Measurements from ENCODE around the gene PORCN.
A peak's percentile ranks its signal among the peaks of the same experiment; 100 is the strongest.

Gene PORCN

DNA sequence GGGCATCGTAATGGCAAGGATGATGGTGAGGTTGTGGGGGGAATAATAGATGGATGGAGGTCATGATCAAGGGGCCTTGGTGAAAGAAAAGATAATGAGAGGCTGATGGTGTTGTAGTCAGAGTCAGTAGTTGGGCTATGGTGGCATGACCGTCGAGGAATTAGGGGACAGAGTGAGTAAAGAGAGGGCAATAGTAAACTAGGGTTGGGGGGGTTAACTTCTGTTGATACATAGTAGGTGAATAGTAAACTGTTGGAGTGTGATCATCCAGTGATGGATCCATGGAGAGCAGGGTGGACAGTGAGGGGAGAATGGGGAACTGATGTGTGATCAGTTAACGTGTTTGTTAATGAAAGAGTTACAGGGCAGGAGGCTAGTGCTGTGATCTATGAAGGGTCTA is 31.9 kb upstream of the PORCN start:
- DNase-seq (ENCODE audit: low spot score): no peak

DNA sequence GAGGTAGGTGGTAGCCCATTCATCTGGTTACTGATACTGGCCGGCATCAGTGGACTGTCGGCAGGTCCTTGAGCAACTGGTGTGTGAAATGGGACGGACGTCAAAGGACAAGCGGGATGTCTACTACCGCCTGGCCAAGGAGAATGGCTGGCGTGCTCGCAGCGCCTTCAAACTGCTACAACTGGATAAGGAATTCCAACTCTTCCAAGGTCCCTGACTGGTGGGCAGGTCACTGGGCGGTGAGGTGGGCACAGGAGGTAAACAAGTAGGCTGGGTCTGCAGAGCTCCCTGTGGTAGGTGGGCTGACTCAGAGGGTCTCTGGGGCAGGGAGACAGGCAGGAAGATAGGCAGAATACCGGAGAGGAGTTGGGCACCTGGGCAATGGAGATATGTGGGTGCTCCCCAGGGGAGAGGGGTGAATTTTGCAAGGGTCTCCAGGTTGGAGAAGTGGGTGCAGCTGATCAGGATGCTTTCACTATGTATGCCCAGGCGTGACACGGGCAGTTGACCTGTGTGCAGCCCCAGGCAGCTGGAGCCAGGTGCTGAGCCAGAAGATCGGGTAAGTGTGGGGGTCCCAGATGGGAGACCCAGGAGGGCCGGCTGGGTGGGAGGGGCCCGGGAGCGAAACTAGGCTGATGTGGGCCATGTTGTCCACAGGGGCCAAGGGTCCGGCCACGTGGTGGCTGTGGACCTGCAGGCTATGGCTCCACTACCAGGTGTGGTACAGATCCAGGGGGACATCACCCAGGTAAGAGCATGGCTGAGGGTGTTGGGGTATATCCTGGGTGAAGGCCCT is 30.6 kb upstream of the PORCN start:
- no peak for DNase-seq (ENCODE audit: low spot score)

DNA sequence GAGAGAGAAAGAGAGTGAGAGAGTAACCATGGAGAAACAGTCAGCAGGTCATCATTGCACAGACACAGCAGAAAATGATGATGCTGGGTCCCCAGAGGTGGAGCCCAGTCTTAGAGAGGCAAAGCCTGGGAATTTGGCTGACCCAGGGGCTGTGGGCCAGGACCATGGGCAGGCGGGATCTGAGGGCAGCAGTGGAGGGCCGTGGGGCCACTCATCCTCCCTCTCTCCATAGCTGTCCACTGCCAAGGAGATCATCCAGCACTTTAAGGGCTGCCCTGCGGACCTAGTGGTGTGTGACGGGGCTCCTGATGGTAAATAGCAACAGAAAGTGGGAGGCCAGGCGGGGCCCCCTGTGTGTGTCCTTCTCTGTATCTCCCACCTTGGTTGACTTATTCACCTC is 30.0 kb upstream of the PORCN start:
- no peak for DNase-seq (ENCODE audit: low spot score)

DNA sequence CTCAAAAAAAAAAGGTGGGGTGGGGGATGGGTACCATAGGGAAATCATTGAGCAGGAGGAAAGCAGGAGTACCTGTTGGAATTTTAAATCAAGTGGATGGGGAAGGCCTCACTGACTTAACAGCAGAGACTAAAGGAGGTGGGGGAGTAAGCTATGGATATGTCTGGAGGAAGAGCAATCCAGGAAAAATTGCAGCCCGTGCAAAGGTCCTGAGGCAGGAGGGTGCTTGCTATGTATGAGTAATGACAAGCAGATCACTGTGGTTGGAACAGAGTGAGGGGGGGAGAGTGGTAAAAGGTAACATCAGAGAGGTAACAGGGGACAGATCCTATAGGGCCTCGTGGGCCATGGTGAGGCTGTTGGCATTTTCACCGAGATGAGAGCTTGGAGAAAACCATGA is 28.6 kb upstream of the PORCN start:
- no peak for DNase-seq (ENCODE audit: low spot score)

DNA sequence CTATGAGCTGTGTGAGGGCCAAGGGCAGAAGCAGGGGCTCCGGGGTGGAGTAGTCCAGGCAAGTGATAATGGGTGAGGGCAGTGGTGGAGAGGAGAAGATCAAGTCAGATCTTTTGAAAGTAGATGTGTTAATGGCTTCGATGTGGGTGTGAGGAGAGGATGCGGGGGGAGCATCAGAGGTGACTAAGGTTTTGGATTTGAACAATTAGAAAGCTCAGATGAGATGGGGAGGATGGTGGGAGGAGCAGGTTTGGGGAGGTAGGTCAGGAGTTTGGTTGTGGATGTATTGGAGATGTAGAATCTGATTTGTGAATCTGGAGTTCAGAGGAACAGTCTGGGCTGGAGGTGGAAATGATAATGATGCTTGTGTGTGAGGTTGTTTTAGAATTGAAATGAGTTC is 28.2 kb upstream of the PORCN start:
- no peak for DNase-seq (ENCODE audit: low spot score)

DNA sequence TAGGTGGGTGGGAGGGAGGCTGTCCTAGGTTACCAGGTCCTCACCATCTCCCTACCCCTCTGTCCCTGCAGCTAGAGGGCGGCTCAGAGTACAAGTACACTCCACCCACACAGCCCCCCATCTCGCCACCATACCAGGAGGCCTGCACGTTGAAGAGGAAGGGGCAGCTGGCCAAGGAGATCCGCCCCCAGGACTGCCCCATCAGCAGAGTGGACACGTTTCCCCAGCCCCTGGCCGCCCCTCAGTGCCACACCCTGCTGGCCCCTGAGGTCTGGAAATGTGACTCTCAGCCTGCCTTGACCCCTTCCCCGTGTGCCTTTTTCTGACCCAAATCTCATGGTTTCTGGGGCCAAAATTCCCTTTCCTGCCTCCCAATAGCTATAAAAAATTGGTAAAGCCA is 26.3 kb upstream of the PORCN start:
- DNase-seq (ENCODE audit: low spot score): no peak

DNA sequence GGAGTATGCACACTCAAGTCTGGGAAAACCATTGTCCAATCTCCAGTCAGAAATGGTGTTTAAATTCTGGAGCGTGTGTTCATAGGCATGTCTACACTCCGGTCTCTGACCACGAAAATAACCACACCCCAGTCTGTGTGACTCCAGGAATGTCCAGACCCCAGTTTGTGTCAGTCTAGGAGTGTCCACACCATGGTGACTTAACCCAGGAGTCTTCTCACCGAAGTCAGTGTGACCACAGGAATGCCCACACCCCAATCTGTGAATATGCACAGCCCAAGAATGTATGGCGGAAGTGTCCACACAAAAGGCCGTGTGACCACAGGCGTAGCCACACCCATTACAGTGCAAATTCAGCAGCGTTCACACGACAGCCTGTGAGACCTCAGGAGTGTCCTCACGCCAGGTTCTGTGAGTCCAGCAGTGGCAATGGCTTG is 21.4 kb upstream of the PORCN start:
- no peak for DNase-seq (ENCODE audit: low spot score)

DNA sequence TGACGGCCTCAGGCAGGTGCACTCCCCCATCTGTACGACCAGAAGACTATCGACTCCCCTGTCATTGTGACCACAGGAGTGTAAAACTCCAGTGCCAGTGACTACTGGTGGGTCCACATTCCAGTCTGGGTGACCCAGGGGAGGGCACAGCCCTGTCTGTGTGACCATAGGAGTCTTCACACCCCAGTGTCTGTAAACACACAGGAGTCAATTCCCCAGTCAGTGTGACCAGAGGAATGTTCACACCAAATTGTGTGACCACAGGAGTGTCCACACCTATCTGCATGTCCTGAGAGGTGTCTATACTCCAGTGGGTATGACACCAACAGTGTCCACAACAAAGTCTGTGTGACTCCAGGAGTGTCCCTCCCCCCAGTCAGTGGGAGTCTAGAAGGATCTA is 20.8 kb upstream of the PORCN start:
- DNase-seq (ENCODE audit: low spot score): no peak

DNA sequence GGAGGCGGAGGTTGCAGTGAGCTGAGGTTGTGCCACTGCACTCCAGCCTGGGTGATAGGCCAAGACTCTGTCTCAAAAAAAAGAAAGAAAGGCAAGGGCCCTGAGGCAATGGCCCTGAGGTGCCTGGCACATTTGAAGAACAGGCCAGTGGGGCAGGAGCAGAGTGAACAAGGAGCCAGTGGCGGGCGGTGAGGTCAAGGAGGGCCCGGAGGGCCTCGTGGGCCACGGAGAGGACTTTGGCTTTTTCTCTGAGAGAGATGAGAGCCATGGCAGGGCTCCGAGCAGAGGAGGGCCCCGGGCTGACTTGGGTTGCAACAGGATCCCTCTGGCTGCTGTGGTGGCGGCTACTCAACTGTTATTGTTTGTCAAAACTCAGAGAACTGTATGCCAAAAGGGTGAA is 19.5 kb upstream of the PORCN start:
- no peak for DNase-seq (ENCODE audit: low spot score)

DNA sequence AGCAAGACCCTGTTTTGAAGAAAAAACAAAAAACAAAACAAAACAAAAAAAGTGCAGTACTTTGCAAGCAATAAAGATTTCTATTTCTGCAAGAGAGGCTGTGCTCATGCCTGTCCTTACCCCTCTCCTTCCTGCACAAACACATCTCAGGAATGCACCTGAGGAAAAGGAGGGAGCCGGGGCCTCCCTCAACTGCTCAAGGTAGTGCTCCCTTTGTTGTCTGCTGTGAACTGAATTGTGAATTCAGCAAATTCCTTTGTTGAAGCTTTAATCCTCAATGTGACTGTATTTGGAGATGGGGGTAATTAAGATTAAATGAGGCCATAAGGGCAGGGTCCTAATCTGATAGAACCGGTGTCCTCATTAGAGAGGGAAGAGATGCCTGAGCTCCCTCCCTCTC is 18.9 kb upstream of the PORCN start:
- DNase-seq (ENCODE audit: low spot score): no peak

DNA sequence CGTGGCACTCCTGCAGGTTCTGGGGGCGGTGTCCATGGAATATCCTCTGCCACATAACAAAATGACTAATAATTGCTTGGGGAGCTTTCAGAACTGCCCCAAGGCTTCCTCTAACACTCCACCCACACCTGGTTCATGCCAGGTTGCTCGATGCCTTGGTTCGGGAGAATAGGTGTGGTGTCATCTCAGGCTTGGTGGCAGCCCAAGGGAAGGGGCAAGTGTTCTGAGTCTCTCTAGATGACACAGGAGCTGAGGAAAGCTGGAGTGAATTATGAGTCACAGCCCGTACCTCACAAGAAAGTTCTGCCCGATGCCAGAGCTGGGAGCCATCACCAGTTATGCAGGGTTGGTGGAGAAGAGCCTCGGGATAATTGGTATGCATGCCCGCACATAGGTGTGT is 18.1 kb upstream of the PORCN start:
- peak; percentile 8 for DNase-seq (ENCODE audit: low spot score)

DNA sequence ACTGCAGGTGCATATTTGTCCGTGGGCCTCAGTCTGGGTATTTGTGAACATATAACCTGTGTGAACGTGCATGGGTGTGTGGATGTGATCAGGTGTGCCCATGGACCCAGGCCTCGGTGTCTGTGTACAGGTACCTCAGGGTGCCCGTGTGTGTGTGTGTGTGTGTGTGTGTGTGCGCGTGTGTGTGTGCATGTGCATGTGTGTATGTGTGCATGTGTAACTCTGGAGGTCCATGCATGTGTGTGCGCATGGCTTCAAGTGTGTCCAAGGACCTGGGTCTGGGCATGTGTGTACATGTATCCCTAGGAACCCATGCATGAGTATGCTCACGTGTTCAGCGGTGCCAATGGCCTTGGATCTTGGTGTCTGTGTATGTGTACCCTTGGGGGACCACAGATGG is 17.0 kb upstream of the PORCN start:
- DNase-seq (ENCODE audit: low spot score): no peak

DNA sequence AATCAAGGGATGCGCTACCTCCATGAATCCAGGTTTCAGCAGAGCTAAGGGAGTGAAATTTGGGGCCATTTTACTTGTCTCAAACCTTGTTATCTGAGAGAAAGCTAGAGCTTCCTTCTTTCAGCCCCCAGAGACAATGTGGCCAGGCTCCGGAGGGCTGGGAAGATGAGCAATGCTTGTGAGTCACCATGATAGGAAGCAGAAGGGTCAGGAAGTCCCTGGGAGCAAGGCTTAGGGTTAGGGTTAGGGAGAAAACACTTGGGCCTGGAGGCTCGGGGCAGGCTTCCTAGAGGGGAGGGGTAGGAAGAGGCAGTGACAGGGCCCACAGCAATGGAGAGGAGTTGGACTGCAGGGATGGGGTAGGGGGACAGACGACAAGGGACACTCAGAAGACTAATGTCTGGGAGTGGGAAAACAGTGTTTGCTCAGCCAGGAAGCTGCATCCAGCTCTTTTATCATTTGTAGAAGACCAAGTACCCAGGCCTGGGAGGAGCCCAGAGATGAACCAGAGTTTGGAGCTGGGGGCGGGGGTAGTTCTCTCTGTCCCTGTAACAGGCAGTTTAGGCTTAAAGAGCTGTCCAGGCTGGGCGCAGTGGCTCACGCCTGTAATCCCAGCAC is 16.4 kb upstream of the PORCN start:
- peak; percentile 24 for DNase-seq (ENCODE audit: low spot score)

DNA sequence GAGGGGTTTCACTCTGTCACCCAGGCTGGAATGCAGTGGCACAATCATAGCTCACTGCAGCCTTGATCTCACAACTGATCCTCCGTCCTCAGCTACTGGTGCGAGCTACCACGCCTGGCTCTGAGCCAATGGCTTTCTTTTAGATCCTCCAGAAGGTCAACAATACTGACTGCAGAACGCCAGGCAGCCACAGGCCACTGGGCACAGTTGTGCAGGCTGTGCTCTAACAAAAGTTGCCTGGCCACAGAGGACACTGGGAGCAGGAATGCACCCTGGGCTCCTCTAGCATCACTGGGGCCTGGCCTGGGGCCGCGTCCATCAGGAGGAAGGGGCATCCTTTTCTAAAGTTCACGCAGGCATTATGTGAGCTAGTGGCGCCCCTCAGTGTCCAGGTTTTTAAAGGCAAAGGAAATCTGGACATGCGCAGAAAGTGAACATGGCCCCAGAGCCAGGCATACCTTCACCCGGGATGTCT is 14.9 kb upstream of the PORCN start:
- DNase-seq (ENCODE audit: low spot score): no peak

DNA sequence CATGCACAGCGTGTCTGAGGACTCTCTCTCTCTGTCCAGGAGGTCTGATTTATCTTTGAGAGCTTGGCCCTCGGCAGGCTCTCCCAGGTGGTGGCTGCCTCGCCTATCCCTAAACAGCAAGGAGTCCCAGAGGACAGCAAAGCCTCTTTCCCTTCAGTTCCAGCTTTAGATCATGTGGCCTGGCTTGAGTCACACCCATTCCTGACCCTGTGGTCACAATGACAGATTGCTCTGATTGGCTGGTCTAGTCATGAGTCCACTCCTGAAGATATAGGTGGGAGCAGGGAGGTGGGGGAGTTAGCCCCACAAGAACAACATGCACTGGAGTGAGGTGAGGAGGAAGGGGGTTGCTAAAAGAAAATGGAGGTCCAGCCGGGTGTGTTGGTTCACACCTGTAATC is 12.1 kb upstream of the PORCN start:
- DNase-seq (ENCODE audit: low spot score): peak; percentile 35

DNA sequence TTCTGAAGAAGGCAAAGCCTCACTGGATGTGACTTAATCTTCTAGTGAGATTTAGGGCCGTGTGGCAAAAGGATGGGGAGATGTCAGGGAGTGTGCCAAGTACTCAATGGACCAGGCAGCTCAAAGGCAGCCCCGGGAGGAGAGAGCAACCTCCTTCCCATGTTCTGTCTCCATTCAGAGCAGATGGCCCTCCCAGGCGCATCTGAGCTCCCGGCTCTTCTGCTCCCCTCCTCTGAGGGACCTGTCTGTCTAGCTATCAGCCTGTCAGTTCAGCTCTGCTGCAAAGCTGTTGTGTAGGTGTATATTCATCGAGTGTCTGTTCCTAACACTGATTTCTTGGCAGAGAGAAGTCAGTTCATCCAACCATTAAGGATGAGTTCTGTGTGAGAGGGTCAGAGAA is 10.9 kb upstream of the PORCN start:
- DNase-seq (ENCODE audit: low spot score): no peak

DNA sequence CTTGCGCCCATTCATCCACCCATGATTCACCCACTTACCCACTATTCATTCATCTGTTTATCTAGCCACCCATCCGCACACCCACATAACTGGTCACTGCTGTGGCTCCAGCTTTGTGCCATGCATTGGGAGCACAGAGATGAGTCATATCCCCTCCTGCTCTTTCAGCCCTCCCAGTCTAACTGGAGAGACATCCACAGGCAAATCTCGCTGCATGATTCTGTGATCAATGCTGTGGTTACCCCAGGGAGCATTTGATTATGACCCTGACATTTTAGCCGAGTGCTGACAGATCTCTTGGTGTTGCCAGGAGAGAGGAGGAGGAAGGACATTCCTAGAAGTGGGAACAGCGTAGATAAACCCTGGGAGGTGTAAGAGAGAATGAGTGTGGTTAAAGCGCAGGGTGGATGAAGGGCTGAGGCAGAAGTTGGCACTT is 10.4 kb upstream of the PORCN start:
- DNase-seq (ENCODE audit: low spot score): peak; percentile 82

DNA sequence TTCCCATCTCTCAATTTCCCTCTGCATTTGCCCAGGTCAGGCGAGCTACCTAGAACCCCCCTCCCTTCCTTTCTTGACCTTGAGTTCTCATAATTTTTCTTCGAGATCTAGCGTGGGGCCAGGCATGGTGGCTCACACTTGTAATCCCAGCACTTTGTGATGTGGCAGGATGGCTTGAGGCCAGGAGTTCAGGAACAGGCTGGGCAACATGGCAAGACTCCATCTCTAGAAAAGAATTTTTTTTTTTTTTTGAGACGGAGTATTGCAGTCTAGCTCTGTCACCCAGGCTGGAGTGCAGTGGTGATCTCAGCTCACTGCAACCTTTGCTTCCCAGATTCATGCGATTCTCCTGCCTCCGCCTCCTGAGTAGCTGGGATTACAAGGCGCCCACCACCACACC is 4.5 kb upstream of the PORCN start:
- DNase-seq (ENCODE audit: low spot score): no peak

DNA sequence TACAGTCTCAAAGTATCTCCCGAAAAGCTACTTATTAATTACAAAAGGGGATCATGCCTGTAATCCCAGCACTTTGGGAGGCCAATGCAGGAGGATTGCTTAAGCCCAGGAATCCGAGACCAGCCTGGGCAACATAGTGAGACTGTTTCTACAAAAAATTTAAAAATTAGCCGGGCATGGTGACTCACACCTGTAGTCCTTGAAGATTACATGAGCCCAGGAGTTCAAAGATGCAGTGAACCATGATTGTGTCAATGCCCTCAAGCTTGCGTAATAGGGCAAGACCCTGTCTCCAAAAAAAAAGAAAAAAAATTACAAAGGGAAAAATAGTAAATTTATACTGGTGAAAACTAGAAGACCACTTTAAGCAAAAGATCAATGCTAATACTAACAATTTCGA is 3.3 kb upstream of the PORCN start:
- DNase-seq (ENCODE audit: low spot score): no peak

DNA sequence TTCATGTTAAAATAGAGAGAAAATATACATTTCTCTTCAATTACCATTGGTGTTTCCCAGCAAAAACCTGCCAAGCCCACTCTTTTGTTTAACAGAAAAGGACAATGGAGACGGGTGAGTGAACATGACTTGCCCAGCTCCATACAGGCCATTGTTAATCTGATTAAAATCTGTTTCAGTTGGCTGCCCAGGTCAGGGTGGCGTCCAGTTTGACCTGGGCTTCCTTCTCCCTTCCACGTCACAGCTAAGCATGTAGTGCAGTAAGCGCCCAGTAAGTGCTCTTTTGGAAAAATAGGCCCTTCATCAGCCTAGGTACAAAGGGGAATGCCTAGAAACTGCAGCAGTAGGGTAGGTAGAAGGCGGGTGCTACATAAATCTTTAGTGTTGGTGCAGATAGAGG is 1.5 kb upstream of the PORCN start:
- no peak for DNase-seq (ENCODE audit: low spot score)

DNA sequence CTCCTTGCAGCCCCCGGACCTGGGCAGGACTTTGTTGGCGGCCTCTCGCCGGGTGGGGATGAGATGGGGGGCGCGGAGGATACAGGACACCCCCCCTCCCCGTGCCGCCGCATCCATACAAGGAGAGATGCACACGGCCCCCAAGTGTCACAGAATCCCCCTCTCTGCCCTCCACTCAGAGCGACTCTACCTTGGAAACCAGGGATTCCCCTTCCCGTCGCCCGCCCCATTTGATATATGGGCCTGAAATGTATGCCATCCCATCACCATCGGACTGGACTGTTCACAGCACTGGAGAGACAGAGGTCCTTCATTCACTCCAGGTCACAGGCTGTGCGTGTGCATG is 426 bp downstream of the PORCN start:
- DNase-seq (ENCODE audit: low spot score): no peak

DNA sequence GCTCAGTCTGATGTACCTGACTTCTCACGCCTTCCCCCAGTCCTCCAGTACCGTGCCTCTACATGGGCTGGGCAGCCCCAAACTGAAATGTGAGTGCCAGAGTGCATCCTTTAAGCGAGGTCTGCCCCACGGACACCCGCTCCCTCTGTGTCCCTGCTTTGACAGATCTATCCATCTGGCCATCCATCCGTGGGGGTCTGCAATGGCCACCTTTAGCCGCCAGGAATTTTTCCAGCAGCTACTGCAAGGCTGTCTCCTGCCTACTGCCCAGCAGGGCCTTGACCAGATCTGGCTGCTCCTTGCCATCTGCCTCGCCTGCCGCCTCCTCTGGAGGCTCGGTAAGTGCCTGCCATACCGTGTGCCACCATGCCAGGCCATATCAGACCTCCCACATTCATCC is 827 bp downstream of the PORCN start:
- DNase-seq (ENCODE audit: low spot score): no peak

DNA sequence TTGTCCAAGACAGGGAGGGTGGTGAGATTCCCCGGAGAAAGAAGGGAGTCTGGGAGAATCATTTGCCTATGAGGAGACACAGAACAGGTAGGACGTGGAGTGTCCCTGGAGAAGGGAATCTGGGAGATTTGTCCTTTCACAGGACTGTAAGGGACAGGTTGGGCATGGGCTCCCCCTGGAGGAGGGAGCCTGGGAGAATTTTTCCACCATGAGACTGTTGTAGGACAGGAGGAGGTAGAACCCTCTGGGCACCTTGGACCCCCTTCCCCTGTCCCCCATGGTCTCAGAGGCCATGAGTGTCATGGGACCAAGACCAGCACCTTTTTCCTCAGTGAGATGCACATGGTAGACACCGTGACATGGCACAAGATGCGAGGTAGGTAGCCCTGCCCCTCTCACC is 2.8 kb downstream of the PORCN start:
- DNase-seq (ENCODE audit: low spot score): no peak

DNA sequence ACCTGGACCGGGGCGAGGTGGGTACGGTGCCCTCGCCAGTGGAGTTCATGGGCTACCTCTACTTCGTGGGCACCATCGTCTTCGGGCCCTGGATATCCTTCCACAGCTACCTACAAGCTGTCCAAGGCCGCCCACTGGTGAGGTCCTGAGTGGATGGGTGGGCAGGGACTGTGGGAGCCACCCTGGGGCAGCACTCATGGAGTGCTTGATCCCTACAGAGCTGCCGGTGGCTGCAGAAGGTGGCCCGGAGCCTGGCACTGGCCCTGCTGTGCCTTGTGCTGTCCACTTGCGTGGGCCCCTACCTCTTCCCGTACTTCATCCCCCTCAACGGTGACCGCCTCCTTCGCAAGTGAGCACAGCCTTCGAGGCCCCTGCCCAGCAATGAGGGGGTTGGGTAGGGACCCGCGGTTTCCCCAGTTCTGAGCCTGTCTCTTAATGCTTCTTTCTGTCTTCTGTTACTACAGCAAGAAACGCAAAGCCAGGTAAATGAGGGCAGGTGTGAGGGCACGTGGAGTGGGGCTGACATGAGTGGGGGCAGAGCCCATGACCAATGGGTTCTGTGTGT is 3.7 kb downstream of the PORCN start:
- DNase-seq (ENCODE audit: low spot score): no peak

Measured in RKO (cell line).